Measurements from ENCODE around the gene C5AR1. TPM values are rescaled to one million over a fixed set of nuclear protein-coding genes. Genes with fewer than 3 reads are reported as not detected.
A peak's percentile ranks its signal among the peaks of the same experiment; 100 is the strongest.

The C5AR1 gene
- total and polyA plus RNA-seq, 9 of the 15 experiments (the other 6 are each of a cell fraction or from before 2014, with no cell fraction given): 0.06 to 1.6 (median 0.28) TPM; not detected in 3

- TF ChIP-seq MXD1 (CRISPR knock-in tag; IDR thresholded peaks at IDR 0.05; ENCODE audit: borderline replicate concordance, poor library complexity, severe bottlenecking): no peak
- TF ChIP-seq TAF15 (IDR thresholded peaks at IDR 0.05; ENCODE audit: low read depth, low read length): no peak
- peak; percentile 100 for TF ChIP-seq ZNF146 (CRISPR knock-in tag; IDR thresholded peaks at IDR 0.05; ENCODE audit: unreplicated experiment)
- peak; percentile 6; the same call in 1 of the 2 replicates for TF ChIP-seq ZNF584 (CRISPR knock-in tag; IDR thresholded peaks at IDR 0.05; ENCODE audit: low read depth)
- TF ChIP-seq AFF4 (CRISPR knock-in tag; IDR thresholded peaks at IDR 0.05): no peak
- no peak for TF ChIP-seq ZBTB8A (IDR thresholded peaks at IDR 0.05; ENCODE audit: partially characterized antibody)
- no peak for TF ChIP-seq GTF2B (IDR thresholded peaks at IDR 0.05; ENCODE audit: extremely low read depth, insufficient read length)
- no peak for TF ChIP-seq RBM17 (IDR thresholded peaks at IDR 0.05; ENCODE audit: borderline replicate concordance, low read depth, low read length)
- no peak for TF ChIP-seq ARID2 (IDR thresholded peaks at IDR 0.05)
- no peak for TF ChIP-seq NFATC3 (IDR thresholded peaks at IDR 0.05)
- no peak for TF ChIP-seq HDAC8 (tag; IDR thresholded peaks at IDR 0.05)
- TF ChIP-seq ATF1 (CRISPR knock-in tag; IDR thresholded peaks at IDR 0.05): no peak
- peak; percentile 94 for TF ChIP-seq ATF1 (tag; IDR thresholded peaks at IDR 0.05)
- TF ChIP-seq SRSF3 (IDR thresholded peaks at IDR 0.05; ENCODE audit: insufficient read depth, low read length): no peak
- peak; percentile 99 for TF ChIP-seq TFAP4 (CRISPR knock-in tag; IDR thresholded peaks at IDR 0.05; ENCODE audit: borderline replicate concordance)
- no peak for TF ChIP-seq ZNF511 (CRISPR knock-in tag; IDR thresholded peaks at IDR 0.05)
- TF ChIP-seq CREBBP (IDR thresholded peaks at IDR 0.05; ENCODE audit: low read depth, low read length): no peak
- TF ChIP-seq MTF1 (CRISPR knock-in tag; IDR thresholded peaks at IDR 0.05; ENCODE audit: borderline replicate concordance): no peak
- peak; percentile 33; the same call in 1 of the 2 replicates for TF ChIP-seq MTA1 (IDR thresholded peaks at IDR 0.05; ENCODE audit: borderline replicate concordance)
- no peak for TF ChIP-seq STAG1 (CRISPR knock-in tag; IDR thresholded peaks at IDR 0.05; ENCODE audit: borderline replicate concordance)
- no peak for TF ChIP-seq SAFB (IDR thresholded peaks at IDR 0.05; ENCODE audit: borderline replicate concordance, low read depth, low read length)
These were observed 5.6 kb downstream of the C5AR1 start (continued) for GRCh38 chr19:47315125-47315821.

Measured in K562 (cell line).